ENCODE results near the gene ITGA2.

ITGA2 gene

DNA sequence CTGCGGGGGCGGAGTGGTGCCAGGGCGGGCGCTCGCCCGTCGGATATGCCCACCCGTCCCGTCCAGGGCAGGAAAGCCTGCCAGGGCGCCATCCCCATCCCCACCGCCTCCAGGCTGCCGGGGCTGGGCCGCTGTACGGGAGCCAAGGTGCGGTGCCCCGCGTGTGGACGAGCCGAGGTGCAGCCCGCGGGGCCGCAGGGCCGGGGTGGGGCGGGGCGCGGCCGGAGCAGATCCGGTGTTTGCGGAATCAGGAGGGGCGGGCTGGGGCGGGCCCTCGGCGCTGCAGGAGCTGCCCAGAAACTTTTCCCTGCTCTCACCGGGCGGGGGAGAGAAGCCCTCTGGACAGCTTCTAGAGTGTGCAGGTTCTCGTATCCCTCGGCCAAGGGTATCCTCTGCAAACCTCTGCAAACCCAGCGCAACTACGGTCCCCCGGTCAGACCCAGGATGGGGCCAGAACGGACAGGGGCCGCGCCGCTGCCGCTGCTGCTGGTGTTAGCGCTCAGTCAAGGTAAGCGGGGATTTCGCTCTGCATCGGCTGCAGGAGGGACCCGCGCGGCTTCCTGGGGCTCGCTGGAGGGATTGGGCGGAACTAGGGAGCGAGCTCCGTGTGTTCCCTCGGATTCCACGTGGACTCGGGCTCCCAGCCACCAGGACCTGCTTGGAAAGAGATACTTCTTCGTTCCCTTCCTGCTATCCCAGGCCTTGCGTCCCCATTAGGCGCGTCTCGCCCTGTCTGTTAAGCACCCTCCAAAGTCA lies at the start of gene ITGA2:
ITGA2 (plus strand) TSS at position 328 of the 756 bp plus-strand sequence; CDS start at position 445, 117 bp downstream.
- TF ChIP-seq, protein P1, sequence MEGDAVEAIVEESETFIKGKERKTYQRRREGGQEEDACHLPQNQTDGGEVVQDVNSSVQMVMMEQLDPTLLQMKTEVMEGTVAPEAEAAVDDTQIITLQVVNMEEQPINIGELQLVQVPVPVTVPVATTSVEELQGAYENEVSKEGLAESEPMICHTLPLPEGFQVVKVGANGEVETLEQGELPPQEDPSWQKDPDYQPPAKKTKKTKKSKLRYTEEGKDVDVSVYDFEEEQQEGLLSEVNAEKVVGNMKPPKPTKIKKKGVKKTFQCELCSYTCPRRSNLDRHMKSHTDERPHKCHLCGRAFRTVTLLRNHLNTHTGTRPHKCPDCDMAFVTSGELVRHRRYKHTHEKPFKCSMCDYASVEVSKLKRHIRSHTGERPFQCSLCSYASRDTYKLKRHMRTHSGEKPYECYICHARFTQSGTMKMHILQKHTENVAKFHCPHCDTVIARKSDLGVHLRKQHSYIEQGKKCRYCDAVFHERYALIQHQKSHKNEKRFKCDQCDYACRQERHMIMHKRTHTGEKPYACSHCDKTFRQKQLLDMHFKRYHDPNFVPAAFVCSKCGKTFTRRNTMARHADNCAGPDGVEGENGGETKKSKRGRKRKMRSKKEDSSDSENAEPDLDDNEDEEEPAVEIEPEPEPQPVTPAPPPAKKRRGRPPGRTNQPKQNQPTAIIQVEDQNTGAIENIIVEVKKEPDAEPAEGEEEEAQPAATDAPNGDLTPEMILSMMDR (IDR thresholded peaks at IDR 0.05; ENCODE audit: low read length, missing control alignments), result no peak
- H3K4me3 ChIP-seq (replicated peaks; ENCODE audit: low read depth, low read length), result peak within 1 kb of the TSS; percentile 76
- DNase-seq (ENCODE audit: low read depth), result peak; percentile 53

DNA sequence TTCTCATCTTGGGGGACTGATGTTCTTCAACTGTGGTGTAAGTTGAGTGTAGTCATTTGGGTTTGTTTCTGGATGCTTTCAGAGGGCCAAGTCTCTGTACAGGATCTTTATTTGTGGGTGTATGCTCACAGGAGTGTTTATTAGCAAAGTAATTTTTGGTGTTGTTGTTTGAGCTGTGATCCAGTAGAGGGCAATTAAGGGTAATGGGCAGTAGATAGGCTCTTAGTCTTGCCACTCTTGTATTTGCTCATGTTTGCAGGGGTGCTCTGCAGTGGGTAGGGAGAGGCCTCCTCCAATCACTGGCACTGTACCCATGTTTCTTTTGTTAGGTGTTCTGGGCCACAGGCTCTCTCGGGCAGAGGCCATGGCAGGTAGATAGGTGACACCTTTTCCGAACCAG lies 45.9 kb upstream of the ITGA2 start:
- TF ChIP-seq, protein P1 (IDR thresholded peaks at IDR 0.05; ENCODE audit: low read length, missing control alignments), result peak; percentile 41
- no peak overlapping the region for H3K4me3 ChIP-seq (replicated peaks; ENCODE audit: low read depth, low read length)
- peak; percentile 38 for DNase-seq (ENCODE audit: low read depth)

DNA sequence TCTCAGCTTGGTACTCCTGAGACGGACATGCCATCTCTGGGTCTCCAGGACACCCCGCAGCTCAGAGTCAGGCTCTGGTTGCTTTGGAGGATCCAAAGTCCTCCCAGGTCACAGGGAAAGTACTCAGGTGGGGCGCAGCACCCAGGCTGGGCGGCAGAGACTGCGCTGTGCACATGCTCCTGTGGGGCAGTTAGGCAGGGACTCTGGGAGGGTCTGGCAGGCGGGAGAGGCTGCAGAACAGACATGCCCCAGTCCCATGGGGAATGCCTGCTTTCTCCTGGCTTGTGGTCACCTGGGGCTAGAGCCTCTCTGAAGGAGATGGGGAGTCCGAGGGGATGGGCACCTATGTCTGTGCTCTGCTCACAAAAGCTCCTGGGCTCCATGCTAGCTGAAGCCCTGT lies 45.3 kb upstream of the ITGA2 start:
- DNase-seq (ENCODE audit: low read depth), result no peak
- no peak overlapping the region for H3K4me3 ChIP-seq (replicated peaks; ENCODE audit: low read depth, low read length)
- TF ChIP-seq, protein P1 (IDR thresholded peaks at IDR 0.05; ENCODE audit: low read length, missing control alignments), result no peak

DNA sequence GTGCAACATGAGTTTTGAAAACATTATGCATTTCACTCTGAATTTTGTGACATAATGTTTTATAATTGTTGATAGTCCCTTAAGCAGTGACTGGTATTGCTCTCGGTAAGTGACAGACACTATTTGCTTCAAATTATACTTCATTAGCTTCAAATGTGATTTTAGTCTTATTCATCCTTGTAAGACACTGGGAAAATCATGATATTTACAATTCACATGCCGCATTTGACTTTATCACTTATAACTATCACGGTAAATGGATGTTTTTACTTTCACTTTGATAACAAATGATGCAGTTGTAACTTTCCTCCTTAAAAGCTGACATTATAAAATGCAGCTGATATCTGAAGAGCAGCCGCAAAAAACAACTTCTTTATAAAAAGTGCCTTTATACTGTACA lies 44.1 kb upstream of the ITGA2 start:
- DNase-seq (ENCODE audit: low read depth), result no peak
- H3K4me3 ChIP-seq (replicated peaks; ENCODE audit: low read depth, low read length), result peak overlapping the region; percentile 48
- TF ChIP-seq, protein P1 (IDR thresholded peaks at IDR 0.05; ENCODE audit: low read length, missing control alignments), result no peak

DNA sequence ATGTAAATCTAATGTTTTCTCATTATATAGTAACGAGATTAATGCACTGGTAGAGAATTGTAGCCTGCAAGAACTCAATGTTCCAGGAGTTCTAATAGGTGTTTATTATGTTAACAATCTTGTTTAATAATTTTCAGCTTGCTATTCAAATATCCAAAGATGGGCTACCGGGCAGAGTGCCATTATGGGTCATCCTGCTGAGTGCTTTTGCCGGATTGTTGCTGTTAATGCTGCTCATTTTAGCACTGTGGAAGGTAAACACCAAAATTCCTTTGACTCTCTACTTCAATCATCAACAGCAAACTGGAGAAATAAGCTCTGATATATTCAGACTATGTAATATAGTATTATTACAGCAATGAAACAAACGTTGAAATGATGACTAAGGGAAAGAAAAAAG lies 41.9 kb upstream of the ITGA2 start:
- H3K4me3 ChIP-seq (replicated peaks; ENCODE audit: low read depth, low read length), result no peak overlapping the region
- DNase-seq (ENCODE audit: low read depth), result no peak
- TF ChIP-seq, protein P1 (IDR thresholded peaks at IDR 0.05; ENCODE audit: low read length, missing control alignments), result no peak

DNA sequence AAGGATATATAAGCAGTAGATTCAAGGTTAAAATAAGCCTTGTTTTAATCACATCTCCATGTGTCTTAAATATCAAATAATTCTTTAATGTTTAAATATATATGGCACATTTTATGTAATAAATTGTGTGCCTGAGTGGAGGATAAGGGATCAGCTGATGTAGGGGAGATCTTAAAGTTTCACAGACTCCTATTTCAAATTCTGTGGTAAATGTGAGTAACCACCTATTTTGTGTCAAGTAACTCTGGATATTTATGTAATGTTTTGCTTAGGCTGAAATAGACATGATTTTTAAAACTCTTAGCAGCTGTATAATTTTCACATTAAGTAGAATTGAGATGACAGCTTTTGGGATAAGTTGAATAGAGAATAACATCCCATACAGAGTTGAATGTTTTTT lies 41.3 kb upstream of the ITGA2 start:
- DNase-seq (ENCODE audit: low read depth), result peak; percentile 28
- TF ChIP-seq, protein P1 (IDR thresholded peaks at IDR 0.05; ENCODE audit: low read length, missing control alignments), result no peak
- H3K4me3 ChIP-seq (replicated peaks; ENCODE audit: low read depth, low read length), result no peak overlapping the region

Data from fibroblast of pulmonary artery (primary cell).